ENCODE measurements around the gene BNC1.

The BNC1 gene

DNA sequence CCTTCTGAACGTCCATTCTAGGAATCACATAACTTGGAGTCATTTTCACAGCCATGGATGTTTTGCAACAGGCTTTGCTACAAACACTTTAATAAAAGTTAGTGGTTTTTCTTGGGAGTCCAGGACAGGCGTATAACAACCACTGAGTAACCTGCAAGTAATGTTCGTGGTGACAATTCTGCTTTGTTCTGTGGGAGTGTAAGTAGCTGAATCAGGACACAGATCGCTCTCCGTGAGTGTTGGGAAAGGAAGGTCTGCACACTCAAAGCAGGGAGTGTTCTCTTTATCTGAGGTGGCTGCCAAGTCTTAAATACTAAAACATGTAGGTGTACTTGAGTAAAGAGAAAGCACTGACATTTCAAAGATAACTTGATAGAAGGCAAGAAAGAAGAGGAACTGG is 7.9 kb upstream of the BNC1 start:
- Mint-ChIP-seq H3K4me3 (no peak overlapping the region), H3K36me3 (ENCODE audit: low read depth) (no peaks in the 10 kb centered on the region), H3K27ac (no peak overlapping the region), H3K9me3 (peaks cover 2% of the 10 kb centered on the region), H3K27me3 (ENCODE audit: low read depth) (peaks cover 48% of the 10 kb centered on the region), H3K4me1 (peaks cover 7% of the 10 kb centered on the region)
- TF ChIP-seq, protein P1, sequence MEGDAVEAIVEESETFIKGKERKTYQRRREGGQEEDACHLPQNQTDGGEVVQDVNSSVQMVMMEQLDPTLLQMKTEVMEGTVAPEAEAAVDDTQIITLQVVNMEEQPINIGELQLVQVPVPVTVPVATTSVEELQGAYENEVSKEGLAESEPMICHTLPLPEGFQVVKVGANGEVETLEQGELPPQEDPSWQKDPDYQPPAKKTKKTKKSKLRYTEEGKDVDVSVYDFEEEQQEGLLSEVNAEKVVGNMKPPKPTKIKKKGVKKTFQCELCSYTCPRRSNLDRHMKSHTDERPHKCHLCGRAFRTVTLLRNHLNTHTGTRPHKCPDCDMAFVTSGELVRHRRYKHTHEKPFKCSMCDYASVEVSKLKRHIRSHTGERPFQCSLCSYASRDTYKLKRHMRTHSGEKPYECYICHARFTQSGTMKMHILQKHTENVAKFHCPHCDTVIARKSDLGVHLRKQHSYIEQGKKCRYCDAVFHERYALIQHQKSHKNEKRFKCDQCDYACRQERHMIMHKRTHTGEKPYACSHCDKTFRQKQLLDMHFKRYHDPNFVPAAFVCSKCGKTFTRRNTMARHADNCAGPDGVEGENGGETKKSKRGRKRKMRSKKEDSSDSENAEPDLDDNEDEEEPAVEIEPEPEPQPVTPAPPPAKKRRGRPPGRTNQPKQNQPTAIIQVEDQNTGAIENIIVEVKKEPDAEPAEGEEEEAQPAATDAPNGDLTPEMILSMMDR (IDR thresholded peaks at IDR 0.05; ENCODE audit: unreplicated experiment in 3 of 3), result no peak

DNA sequence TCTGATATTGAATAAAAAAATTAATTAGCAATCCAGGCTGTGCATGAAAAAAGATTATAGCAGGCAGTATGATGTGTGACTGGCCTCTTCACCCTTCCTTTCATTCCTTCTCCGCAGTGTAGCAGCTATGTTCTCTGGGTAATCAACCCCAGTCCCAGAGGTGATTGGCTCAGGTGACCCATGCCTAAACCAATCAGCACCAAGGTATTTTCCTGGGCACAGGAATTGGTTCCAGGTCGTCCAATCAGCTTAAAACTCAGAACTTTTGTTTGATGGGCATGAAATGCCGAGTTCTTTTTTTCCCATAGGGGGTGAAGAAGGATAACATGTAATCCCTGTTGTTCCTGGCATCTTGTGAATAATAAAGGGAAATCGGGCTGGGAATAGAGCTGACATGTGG is 5.8 kb upstream of the BNC1 start:
- TF ChIP-seq, protein P1 (IDR thresholded peaks at IDR 0.05; ENCODE audit: unreplicated experiment in 3 of 3), result no peak
- Mint-ChIP-seq H3K27ac (no peak overlapping the region), H3K27me3 (ENCODE audit: low read depth) (peaks cover 64% of the 10 kb centered on the region), H3K36me3 (ENCODE audit: low read depth) (no peaks in the 10 kb centered on the region), H3K9me3 (no peaks in the 10 kb centered on the region), H3K4me3 (no peak overlapping the region), H3K4me1 (peaks cover 11% of the 10 kb centered on the region)

DNA sequence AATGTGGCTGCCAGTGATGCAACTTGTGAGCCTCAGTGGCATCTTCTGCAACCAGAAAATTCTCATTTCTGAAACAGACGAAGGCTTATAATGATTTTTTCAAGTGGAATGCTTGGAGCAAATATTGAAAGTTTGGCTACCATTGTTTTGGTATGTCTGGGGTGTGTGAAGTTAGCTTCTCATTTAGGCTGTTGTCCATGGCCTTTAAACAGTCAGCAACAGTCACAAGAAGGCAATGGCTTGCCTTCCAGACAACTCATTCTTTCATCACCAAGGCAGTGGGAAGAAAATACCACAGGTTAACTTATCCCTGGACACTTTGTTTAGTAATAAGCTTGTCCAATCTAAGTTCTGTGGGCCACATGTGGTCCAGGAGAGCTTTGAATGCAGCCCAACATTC is 4.7 kb upstream of the BNC1 start:
- no peaks in the 10 kb centered on the region for H3K9me3 Mint-ChIP-seq

DNA sequence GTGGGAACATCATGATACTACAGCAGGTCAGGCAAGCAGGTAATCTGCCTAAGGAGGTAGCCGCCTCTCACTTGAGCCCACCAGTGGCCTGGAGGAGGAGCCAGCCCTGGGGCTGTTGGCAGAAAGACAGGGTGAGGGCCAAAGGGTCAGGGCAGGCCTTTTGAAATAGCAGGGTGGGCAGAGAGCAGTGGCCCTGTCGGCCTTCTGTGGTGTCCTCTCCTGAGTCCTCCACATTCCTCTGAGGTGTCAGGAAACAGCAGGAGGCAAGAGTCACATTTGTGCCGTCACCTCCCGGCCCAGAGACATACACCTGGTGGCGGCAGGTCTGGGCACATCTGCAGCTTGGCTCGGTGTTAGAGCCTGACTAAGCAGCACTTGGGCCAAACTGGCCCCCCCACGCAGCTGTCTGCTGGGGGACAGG is 3.9 kb upstream of the BNC1 start:
- H3K9me3 Mint-ChIP-seq, result no peaks in the 10 kb centered on the region
- H3K36me3 Mint-ChIP-seq (ENCODE audit: low read depth), result no peaks in the 10 kb centered on the region
- no peak overlapping the region for H3K4me3 Mint-ChIP-seq
- no peak overlapping the region for H3K27ac Mint-ChIP-seq
- H3K4me1 Mint-ChIP-seq, result peaks cover 11% of the 10 kb centered on the region
- TF ChIP-seq, protein P1 (IDR thresholded peaks at IDR 0.05; ENCODE audit: unreplicated experiment in 3 of 3), result no peak
- H3K27me3 Mint-ChIP-seq (ENCODE audit: low read depth), result peaks cover 76% of the 10 kb centered on the region

More for the DNA sequence above, 4.7 kb upstream of the BNC1 start:
- Mint-ChIP-seq H3K27ac (no peak overlapping the region), H3K27me3 (ENCODE audit: low read depth) (peaks cover 69% of the 10 kb centered on the region), H3K4me3 (no peak overlapping the region), H3K36me3 (ENCODE audit: low read depth) (no peaks in the 10 kb centered on the region), H3K4me1 (peaks cover 11% of the 10 kb centered on the region)
- TF ChIP-seq, protein P1 (IDR thresholded peaks at IDR 0.05; ENCODE audit: unreplicated experiment in 3 of 3), result no peak

DNA sequence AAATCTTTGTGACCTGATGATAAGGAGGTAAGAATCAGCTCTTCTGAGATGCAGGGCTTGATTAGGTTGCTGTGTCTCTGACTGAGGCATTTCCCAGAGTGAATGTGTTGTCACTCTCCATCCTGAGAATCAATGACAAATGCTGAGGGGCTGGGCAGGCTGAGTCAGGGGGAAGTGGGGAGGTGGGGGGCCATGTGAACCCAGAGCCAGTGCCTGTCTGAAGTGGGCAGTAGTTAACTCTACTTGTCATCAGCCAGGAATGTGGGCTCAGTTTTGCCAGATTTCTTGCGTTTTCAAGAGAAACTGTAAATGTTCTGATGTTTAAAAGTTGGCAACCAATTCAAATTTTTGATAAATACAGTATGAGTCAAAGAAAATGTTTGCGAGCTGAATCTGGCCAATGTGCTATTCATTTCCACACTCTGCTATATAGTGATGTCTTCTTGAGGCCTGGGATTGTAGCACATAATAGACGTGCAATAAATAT is 3.1 kb upstream of the BNC1 start:
- Mint-ChIP-seq H3K4me1 (peaks cover 12% of the 10 kb centered on the region), H3K9me3 (no peaks in the 10 kb centered on the region), H3K36me3 (ENCODE audit: low read depth) (no peaks in the 10 kb centered on the region), H3K27me3 (ENCODE audit: low read depth) (peaks cover 78% of the 10 kb centered on the region), H3K4me3 (no peak overlapping the region), H3K27ac (no peak overlapping the region)
- TF ChIP-seq, protein P1 (IDR thresholded peaks at IDR 0.05; ENCODE audit: unreplicated experiment in 3 of 3), result no peak

DNA sequence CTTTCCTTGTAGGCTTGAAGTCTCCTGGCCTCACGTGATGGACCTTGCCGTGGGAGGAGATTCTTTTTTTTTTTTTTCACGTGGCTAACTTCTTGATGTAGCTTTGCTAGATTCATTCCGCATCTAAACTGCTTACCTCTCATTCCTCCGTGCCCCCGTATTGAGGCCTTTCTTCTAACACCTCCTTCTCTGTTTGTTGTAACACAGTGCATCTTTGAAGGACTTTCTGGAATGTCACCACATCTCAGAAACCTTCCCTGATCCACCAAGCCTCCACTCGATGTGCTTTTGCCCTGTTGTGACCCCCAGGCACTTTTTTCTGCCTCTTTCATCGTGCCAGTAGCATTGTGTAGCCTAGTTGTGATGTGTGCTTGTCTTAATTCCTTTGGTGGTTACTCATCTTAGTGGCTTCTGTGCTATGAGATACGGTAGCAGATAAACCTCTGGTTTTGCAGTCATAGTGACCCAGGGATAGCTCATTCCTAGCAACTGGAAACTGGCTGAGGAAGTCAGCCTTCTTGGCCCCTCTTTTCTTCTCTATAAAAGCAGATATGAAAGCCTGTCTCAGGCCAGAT is 1.6 kb upstream of the BNC1 start:
- Mint-ChIP-seq H3K4me3 (peak overlapping the region; percentile 61 to 68 (median 67)), H3K27me3 (ENCODE audit: low read depth) (peaks cover 82% of the 10 kb centered on the region), H3K9me3 (no peaks in the 10 kb centered on the region), H3K36me3 (ENCODE audit: low read depth) (no peaks in the 10 kb centered on the region), H3K27ac (peak overlapping the region in 1 of 3 experiments; percentile 0), H3K4me1 (peaks cover 8% of the 10 kb centered on the region)
- TF ChIP-seq, protein P1 (IDR thresholded peaks at IDR 0.05; ENCODE audit: unreplicated experiment in 3 of 3), result no peak

All from nephron (organoid).